HEK293T (cell line): ENCODE data around the gene A2ML1.

Source experiments
- ARNT ChIP-seq: fragments of 450-650 bp; IDR thresholded peaks from 2 replicates; pipeline ENCODE4 v1.6.1; 2017; ENCODE audit warnings: mild to moderate bottlenecking
- BHLHE40 ChIP-seq: fragments of 450-650 bp; IDR thresholded peaks from 2 replicates; pipeline ENCODE4 v1.6.1; 2016; ENCODE audit warnings: mild to moderate bottlenecking, moderate library complexity, borderline replicate concordance
- CTBP1 ChIP-seq: fragments of 450-650 bp; IDR thresholded peaks from 2 replicates; pipeline ENCODE4 v1.6.1; 2016; ENCODE audit warnings: borderline replicate concordance
- ELF4 ChIP-seq: fragments of 450-650 bp; IDR thresholded peaks from 2 replicates; pipeline ENCODE4 v1.6.1; 2017; ENCODE audit warnings: antibody characterized with exemption
- FOXA1 ChIP-seq: fragments of 450-650 bp; IDR thresholded peaks from 2 replicates; pipeline ENCODE4 v1.6.1; 2016; ENCODE audit warnings: mild to moderate bottlenecking
- FOXK2 ChIP-seq: fragments of 450-650 bp; IDR thresholded peaks from 2 replicates; pipeline ENCODE4 v1.6.1; 2016; ENCODE audit warnings: mild to moderate bottlenecking
- FOXM1 ChIP-seq: fragments of 450-650 bp; IDR thresholded peaks from 2 replicates; pipeline ENCODE4 v1.6.1; 2017; ENCODE audit warnings: mild to moderate bottlenecking, borderline replicate concordance
- L3MBTL2 ChIP-seq: fragments of 450-650 bp; conservative IDR thresholded peaks from 2 replicates; pipeline ENCODE4 v1.6.1; 2016; ENCODE audit warnings: mild to moderate bottlenecking
- NFRKB ChIP-seq: fragments of 450-650 bp; IDR thresholded peaks from 2 replicates; pipeline ENCODE4 v1.6.1; 2016; ENCODE audit warnings: mild to moderate bottlenecking, moderate library complexity
- PKNOX1 ChIP-seq: fragments of 450-650 bp; IDR thresholded peaks from 2 replicates; pipeline ENCODE4 v1.6.1; 2016
- SP1 ChIP-seq: fragments of 450-650 bp; IDR thresholded peaks from 2 replicates; pipeline ENCODE4 v1.6.1; 2017
- SUZ12 ChIP-seq: fragments of 450-650 bp; IDR thresholded peaks from 2 replicates; pipeline ENCODE4 v1.6.1; 2016; ENCODE audit warnings: mild to moderate bottlenecking
- TARDBP ChIP-seq: fragments of 450-650 bp; IDR thresholded peaks from 2 replicates; pipeline ENCODE4 v1.6.1; 2016

GRCh38 chr12:8891976-8892375 lies 69.6 kb downstream of the A2ML1 start:
- TF ChIP-seq FOXK2, result no peak
- no peak for TF ChIP-seq BHLHE40
- TF ChIP-seq CTBP1, result no peak
- no peak for TF ChIP-seq FOXA1
- TF ChIP-seq TARDBP, result no peak
- no peak for TF ChIP-seq SUZ12
- no peak for TF ChIP-seq SP1
- TF ChIP-seq FOXM1, result no peak
- TF ChIP-seq ARNT, result no peak
- no peak for TF ChIP-seq ELF4
- no peak for TF ChIP-seq PKNOX1
- no peak for TF ChIP-seq L3MBTL2
- TF ChIP-seq NFRKB, result no peak
